Bronchial epithelial cell (primary cell): ENCODE results near the gene VPS16. TPM values are rescaled to one million over a fixed set of nuclear protein-coding genes. Genes with fewer than 3 reads are reported as not detected.
A peak's percentile ranks its signal among the peaks of the same experiment; 100 is the strongest.

Experiments
- DNase-seq: peaks from one replicate; pipeline ENCODE4 v3.0.0-alpha.2; 2010; ENCODE audit warnings: low read depth
- FAIRE-seq: peaks from 2 replicates; lab custom pipeline; 2011; peaks lifted over from hg19 to GRCh38; lab: Jason Lieb, UNC
- H3K27me3 ChIP-seq: 2 replicates; pipeline ENCODE4 v1.5.1; 2011; ENCODE audit warnings: low read length; ENCODE audit not compliant: control insufficient read depth, insufficient read depth
- H3K36me3 ChIP-seq: 2 replicates; pipeline ENCODE4 v1.5.1; 2011; ENCODE audit warnings: low read length; ENCODE audit not compliant: control insufficient read depth, insufficient read depth
- H3K4me3 ChIP-seq: 2 replicates; pipeline ENCODE4 v1.5.1; 2011; ENCODE audit warnings: mild to moderate bottlenecking, low read depth, low read length, control low read depth
- CTCF ChIP-seq: IDR thresholded peaks from 2 replicates; pipeline ENCODE4 v1.5.1; 2011; ENCODE audit warnings: mild to moderate bottlenecking, moderate library complexity, low read length, control low read depth, inconsistent platforms; ENCODE audit not compliant: insufficient read depth, severe bottlenecking
- total RNA-seq: library from RNA; depleted of rRNA; stranded (reverse); fragments of >200 nt; gene quantifications from 2 replicates; pipeline ENCODE4 v1.2.1, GENCODE V29; 2014

VPS16 gene
- total RNA-seq, 1 donor from 2014 or later, result 33.4 TPM

DNA sequence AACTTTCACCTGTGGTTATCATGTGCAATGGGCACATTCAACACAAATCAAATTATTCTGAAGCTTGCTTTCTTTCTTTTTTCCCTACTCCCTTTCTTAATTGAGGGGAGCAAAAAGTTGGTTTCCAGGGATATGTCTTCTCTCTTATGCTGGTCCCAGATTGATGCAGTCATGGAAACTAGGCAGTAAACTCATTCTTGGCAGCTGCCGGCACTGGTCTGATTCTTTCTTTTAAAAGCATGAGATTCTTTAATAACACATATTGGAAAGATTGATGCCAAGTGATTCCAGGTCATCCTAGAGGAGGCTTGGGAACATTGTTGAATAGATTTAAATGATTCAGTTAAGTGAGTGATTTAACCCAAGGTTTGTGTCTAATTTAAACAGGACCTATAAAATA, 61.7 kb downstream of the VPS16 start:
- no peak for DNase-seq
- Histone ChIP-seq H3K36me3 (no peaks in the 10 kb centered on the region), H3K27me3 (no peaks in the 10 kb centered on the region), H3K4me3 (no peak overlapping the region)
- no peak for FAIRE-seq
- TF ChIP-seq CTCF, result no peak

- no peak for DNase-seq
- H3K27me3 ChIP-seq, result no peaks in the 10 kb centered on the region
- no peak for FAIRE-seq
- H3K36me3 ChIP-seq, result no peaks in the 10 kb centered on the region
- H3K4me3 ChIP-seq, result no peak overlapping the region
- no peak for TF ChIP-seq CTCF
These were observed 62.3 kb downstream of the VPS16 start for GRCh38 chr20:2902818-2903217.

- H3K4me3 ChIP-seq, result no peak overlapping the region
- H3K27me3 ChIP-seq, result no peaks in the 10 kb centered on the region
- TF ChIP-seq CTCF, result no peak
- H3K36me3 ChIP-seq, result no peaks in the 10 kb centered on the region
- DNase-seq, result no peak
- no peak for FAIRE-seq
These were observed 63.1 kb downstream of the VPS16 start for GRCh38 chr20:2903686-2904085.

DNA sequence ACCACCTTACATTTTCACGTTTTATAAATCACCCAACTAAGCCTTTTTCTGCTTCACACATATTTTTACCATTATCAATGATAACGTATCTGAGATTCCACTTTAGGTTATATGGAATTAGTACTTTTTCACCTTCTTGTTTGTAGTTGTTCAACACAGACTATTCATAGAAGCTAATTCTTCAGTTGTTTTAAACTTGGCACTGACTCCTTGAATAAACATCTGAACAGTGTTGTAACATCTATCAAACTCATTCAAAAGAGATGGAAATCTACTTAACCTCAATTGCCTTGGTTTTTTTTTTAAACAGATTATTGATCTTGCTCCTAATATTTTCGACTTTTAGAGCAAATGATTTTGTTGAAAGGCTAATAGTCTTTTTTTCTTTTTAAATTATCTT, 67.0 kb downstream of the VPS16 start:
- H3K27me3 ChIP-seq, result no peaks in the 10 kb centered on the region
- FAIRE-seq, result no peak
- TF ChIP-seq CTCF, result no peak
- no peak for DNase-seq
- no peak overlapping the region for H3K4me3 ChIP-seq
- H3K36me3 ChIP-seq, result no peaks in the 10 kb centered on the region

DNA sequence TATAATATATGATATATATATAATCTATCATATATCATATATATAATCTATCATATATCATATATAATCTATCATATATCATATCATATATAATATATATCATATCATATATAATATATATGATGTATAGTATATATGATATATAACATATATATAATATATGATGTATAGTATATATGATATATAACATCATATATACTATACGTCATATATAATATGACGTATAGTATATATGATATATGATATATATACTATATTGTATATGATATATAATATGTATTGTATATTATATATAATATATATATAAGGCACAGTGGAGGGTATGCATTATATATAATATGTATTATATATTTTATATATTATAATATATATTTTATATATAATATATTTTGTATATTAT, 69.4 kb downstream of the VPS16 start:
- DNase-seq, result no peak
- no peaks in the 10 kb centered on the region for H3K27me3 ChIP-seq
- H3K36me3 ChIP-seq, result no peaks in the 10 kb centered on the region
- TF ChIP-seq CTCF, result no peak
- no peak overlapping the region for H3K4me3 ChIP-seq
- FAIRE-seq, result no peak

GRCh38 chr20:2911200-2911599, 70.7 kb downstream of the VPS16 start:
- TF ChIP-seq CTCF, result no peak
- H3K27me3 ChIP-seq, result no peaks in the 10 kb centered on the region
- FAIRE-seq (no peak), DNase-seq (peak; percentile 57)
- no peak overlapping the region for H3K4me3 ChIP-seq
- no peaks in the 10 kb centered on the region for H3K36me3 ChIP-seq
